A204.1 (cell line): Measurements from ENCODE around the gene ZNF670.
"Not testable (repeated sequence)": the region's sequence is repeated elsewhere in the genome, so short reads cannot be mapped to it uniquely, and the experiment has no call there.

ENCODE experiments used
- FAIRE-seq: peaks from 2 replicates; lab custom pipeline; 2012; peaks lifted over from hg19 to GRCh38; lab: Jason Lieb, UNC

ZNF670 gene

GRCh38 chr1:247078258-247079140 is at the start of gene ZNF670:
Gene ZNF670, minus strand, starts transcription at chr1:247078811. Its CDS starts 215 bp downstream, at chr1:247078596.
- peak; percentile 74 for FAIRE-seq

- FAIRE-seq = not testable (repeated sequence)
These were observed 49.1 kb upstream of the ZNF670 start for GRCh38 chr1:247127519-247128282.

GRCh38 chr1:247126601-247127000 is 48.0 kb upstream of the ZNF670 start:
- FAIRE-seq = not testable (repeated sequence)

- FAIRE-seq = peak; percentile 88
These were observed 47.6 kb upstream of the ZNF670 start for GRCh38 chr1:247126166-247126565.

GRCh38 chr1:247121382-247121781 is 42.8 kb upstream of the ZNF670 start:
- no peak for FAIRE-seq

- FAIRE-seq = not testable (repeated sequence)
These were observed 41.7 kb upstream of the ZNF670 start for GRCh38 chr1:247120408-247120668.

- FAIRE-seq = no peak
These were observed 41.2 kb upstream of the ZNF670 start for GRCh38 chr1:247119600-247120407.

- FAIRE-seq = no peak
These were observed 40.4 kb upstream of the ZNF670 start for GRCh38 chr1:247118946-247119446.

GRCh38 chr1:247115545-247115944 is 36.9 kb upstream of the ZNF670 start:
- FAIRE-seq = no peak

- FAIRE-seq = no peak
These were observed 36.5 kb upstream of the ZNF670 start for GRCh38 chr1:247115141-247115510.

- FAIRE-seq = no peak
These were observed 35.9 kb upstream of the ZNF670 start for GRCh38 chr1:247114351-247115140.

GRCh38 chr1:247113733-247114271 is 35.2 kb upstream of the ZNF670 start:
- no peak for FAIRE-seq

- FAIRE-seq = no peak
These were observed 34.5 kb upstream of the ZNF670 start for GRCh38 chr1:247113094-247113497.

GRCh38 chr1:247112479-247112781 is 33.8 kb upstream of the ZNF670 start:
- FAIRE-seq = no peak

- no peak for FAIRE-seq
These were observed 33.3 kb upstream of the ZNF670 start for GRCh38 chr1:247111700-247112478.

GRCh38 chr1:247111259-247111699 is 32.7 kb upstream of the ZNF670 start:
- no peak for FAIRE-seq

- FAIRE-seq = no peak
These were observed 32.1 kb upstream of the ZNF670 start for GRCh38 chr1:247110627-247111258.

- no peak for FAIRE-seq
These were observed 29.1 kb upstream of the ZNF670 start for GRCh38 chr1:247107694-247108093.

GRCh38 chr1:247105966-247106365 is 27.4 kb upstream of the ZNF670 start:
- no peak for FAIRE-seq

- no peak for FAIRE-seq
These were observed 26.4 kb upstream of the ZNF670 start for GRCh38 chr1:247104965-247105364.
